GM18526 (cell line): ENCODE results near the gene MEIKIN.

Experiments
- POLR2A ChIP-seq: IDR thresholded peaks from 3 replicates; pipeline ENCODE4 v1.6.1; 2011; ENCODE audit not compliant: insufficient read length; ENCODE audit errors: extremely low read depth

Gene MEIKIN

GRCh38 chr5:131796793-131797693 is 148.4 kb downstream of the MEIKIN start, which contains the start of gene FNIP1:
TSS of gene FNIP1 (minus strand) at chr5:131797017. CDS start at chr5:131796921, 96 bp downstream.
- TF ChIP-seq POLR2A: peak; percentile 84

- no peak for TF ChIP-seq POLR2A
Measured at GRCh38 chr5:131795879-131796792, 149.3 kb downstream of the MEIKIN start.

- no peak for TF ChIP-seq POLR2A
Measured at GRCh38 chr5:131795228-131795627, 150.2 kb downstream of the MEIKIN start.

- no peak for TF ChIP-seq POLR2A
Measured at GRCh38 chr5:131794586-131794985, 150.9 kb downstream of the MEIKIN start.

GRCh38 chr5:131792896-131793295 is 152.6 kb downstream of the MEIKIN start:
- TF ChIP-seq POLR2A: no peak

GRCh38 chr5:131791866-131792265 is 153.6 kb downstream of the MEIKIN start:
- no peak for TF ChIP-seq POLR2A

GRCh38 chr5:131790550-131790949 is 154.9 kb downstream of the MEIKIN start:
- TF ChIP-seq POLR2A: no peak

GRCh38 chr5:131789765-131790164 is 155.7 kb downstream of the MEIKIN start:
- TF ChIP-seq POLR2A: no peak

- no peak for TF ChIP-seq POLR2A
Measured at GRCh38 chr5:131787736-131788135, 157.7 kb downstream of the MEIKIN start.

GRCh38 chr5:131786900-131787692 is 158.4 kb downstream of the MEIKIN start:
- TF ChIP-seq POLR2A: no peak

- no peak for TF ChIP-seq POLR2A
Measured at GRCh38 chr5:131786036-131786435, 159.4 kb downstream of the MEIKIN start.

- TF ChIP-seq POLR2A: no peak
Measured at GRCh38 chr5:131783874-131784273, 161.6 kb downstream of the MEIKIN start.

- TF ChIP-seq POLR2A: no peak
Measured at GRCh38 chr5:131783357-131783756, 162.1 kb downstream of the MEIKIN start.

- TF ChIP-seq POLR2A: no peak
Measured at GRCh38 chr5:131782717-131783116, 162.7 kb downstream of the MEIKIN start.

GRCh38 chr5:131776450-131776849 is 169.0 kb downstream of the MEIKIN start:
- TF ChIP-seq POLR2A: no peak

- no peak for TF ChIP-seq POLR2A
Measured at GRCh38 chr5:131774652-131775367, 170.7 kb downstream of the MEIKIN start.
